Liver (tissue), 9 donors: ENCODE measurements around the gene PLD2. TPM values are rescaled to one million over a fixed set of nuclear protein-coding genes. Genes with fewer than 3 reads are reported as not detected.

Experiments used
- DNase-seq: peaks from one replicate; pipeline ENCODE4 v3.0.0-alpha.2; 2017; ENCODE audit warnings: low spot score
- H3K27ac ChIP-seq, 2 donors: one replicate each; pipeline ENCODE4 v1.7.0; 2013; ENCODE audit warnings: inconsistent platforms in 2 of 2, low read length in 2 of 2, control low read depth in 1 of 2, low read depth in 1 of 2, mild to moderate bottlenecking in 1 of 2
- H3K27me3 ChIP-seq, 4 donors: one replicate each; pipeline versions ENCODE4 v1.6.1 to v1.7.0; 2013; ENCODE audit warnings: low read length in 3 of 4, inconsistent platforms in 1 of 4, mild to moderate bottlenecking in 1 of 4, moderate library complexity in 1 of 4; ENCODE audit not compliant: control insufficient read depth in 4 of 4, insufficient read depth in 4 of 4
- H3K36me3 ChIP-seq, 4 donors: one replicate each; pipeline versions ENCODE4 v1.6.1 to v1.7.0; 2013; ENCODE audit warnings: low read length in 3 of 4, mild to moderate bottlenecking in 3 of 4, low read depth in 1 of 4, moderate library complexity in 1 of 4; ENCODE audit not compliant: control insufficient read depth in 4 of 4, insufficient read depth in 3 of 4
- H3K4me1 ChIP-seq, 4 donors: one replicate each; pipeline versions ENCODE4 v1.6.1 to v1.7.0; 2013; ENCODE audit warnings: low read length in 3 of 4, mild to moderate bottlenecking in 3 of 4, moderate library complexity in 1 of 4; ENCODE audit not compliant: control insufficient read depth in 4 of 4, insufficient read depth in 4 of 4
- H3K4me3 ChIP-seq, 3 donors: one replicate each; pipeline versions ENCODE4 v1.6.1 to v1.7.0; 2013; ENCODE audit warnings: low read length in 3 of 3, control low read depth in 1 of 3, low read depth in 1 of 3, mild to moderate bottlenecking in 1 of 3
- H3K9ac ChIP-seq, 2 donors: one replicate each; pipeline ENCODE4 v1.7.0; 2013; ENCODE audit warnings: low read length in 2 of 2, mild to moderate bottlenecking in 2 of 2, moderate library complexity in 2 of 2, control low read depth in 1 of 2, low read depth in 1 of 2
- H3K9me3 ChIP-seq, 4 donors: one replicate each; pipeline versions ENCODE4 v1.6.1 to v1.7.0; 2013; ENCODE audit warnings: low read length in 3 of 4; ENCODE audit not compliant: control insufficient read depth in 4 of 4
- EGR1 ChIP-seq, 2 donors: IDR thresholded peaks; 2 replicates each; pipeline ENCODE4 v1.6.1; 2016 to 2018; ENCODE audit warnings: antibody characterized with exemption in 2 of 2, low read depth in 2 of 2
- FOXA1 ChIP-seq: IDR thresholded peaks from 2 replicates; pipeline ENCODE4 v1.6.1; 2016; ENCODE audit warnings: antibody characterized with exemption
- FOXA2 ChIP-seq: IDR thresholded peaks from 2 replicates; pipeline ENCODE4 v1.6.1; 2016; ENCODE audit warnings: antibody characterized with exemption
- GABPA ChIP-seq, 2 donors: IDR thresholded peaks in 1 of 2; conservative IDR thresholded peaks in 1 of 2; 2 replicates each; pipeline ENCODE4 v1.6.1; 2016; ENCODE audit warnings: antibody characterized with exemption in 2 of 2, mild to moderate bottlenecking in 1 of 2, moderate library complexity in 1 of 2
- HNF4A ChIP-seq, 2 donors: conservative IDR thresholded peaks; 2 replicates each; pipeline ENCODE4 v1.6.1; 2016; ENCODE audit warnings: antibody characterized with exemption in 2 of 2, mild to moderate bottlenecking in 2 of 2
- HNF4G ChIP-seq: IDR thresholded peaks from 2 replicates; pipeline ENCODE4 v1.6.1; 2016; ENCODE audit warnings: antibody characterized with exemption
- JUND ChIP-seq, 2 donors: IDR thresholded peaks; 2 replicates each; pipeline ENCODE4 v1.6.1; 2016; ENCODE audit warnings: antibody characterized with exemption in 2 of 2
- NR2F2 ChIP-seq: IDR thresholded peaks from 2 replicates; pipeline ENCODE4 v1.6.1; 2016; ENCODE audit warnings: antibody characterized with exemption
- RAD21 ChIP-seq, 2 donors: IDR thresholded peaks; 2 replicates each; pipeline ENCODE4 v1.6.1; 2016; ENCODE audit warnings: antibody characterized with exemption in 2 of 2, mild to moderate bottlenecking in 2 of 2
- REST ChIP-seq: IDR thresholded peaks from 2 replicates; pipeline ENCODE4 v1.6.1; 2016; ENCODE audit warnings: antibody characterized with exemption, mild to moderate bottlenecking
- RXRA ChIP-seq, 2 donors: IDR thresholded peaks; 2 replicates each; pipeline ENCODE4 v1.6.1; 2017 to 2018; ENCODE audit warnings: antibody characterized with exemption in 2 of 2, mild to moderate bottlenecking in 1 of 2
- SP1 ChIP-seq: IDR thresholded peaks from 2 replicates; pipeline ENCODE4 v1.6.1; 2018; ENCODE audit warnings: antibody characterized with exemption, mild to moderate bottlenecking
- TAF1 ChIP-seq: conservative IDR thresholded peaks from 2 replicates; pipeline ENCODE4 v1.6.1; 2016; ENCODE audit warnings: antibody characterized with exemption, mild to moderate bottlenecking
- YY1 ChIP-seq: IDR thresholded peaks from 2 replicates; pipeline ENCODE4 v1.6.1; 2016; ENCODE audit warnings: antibody characterized with exemption, mild to moderate bottlenecking
- WGBS: extraction: QIAGEN DNeasy Blood & Tissue Kit; methylation state at CpG from one replicate; pipeline ENCODE4 v1.1.7; 2013; 5-methylcytosine and 5-hydroxymethylcytosine counted together
- polyA plus RNA-seq, 2 donors: library from polyadenylated mRNA; stranded (reverse) in 1 of 2; unstranded in 1 of 2; fragments of 200-250 nt in 1 of 2; fragments of >200 nt in 1 of 2; fragmentation: Nextera tagmentation in 1 of 2; extraction: Ambion mirVana in 1 of 2; gene quantifications; one replicate each; pipeline versions ENCODE4 v1.2.1 to v1.2.3, GENCODE V29; 2013 to 2015
- total RNA-seq, 2 donors: library from RNA; depleted of rRNA; stranded (reverse); fragments of >200 nt; gene quantifications; one replicate each; pipeline ENCODE4 v1.2.3, GENCODE V29; 2014
- TF ChIP-seq, protein P1 (sequence below): fragments of 150-350 bp; IDR thresholded peaks from 2 replicates; pipeline ENCODE4 v1.5.1; 2017; ENCODE audit warnings: improper control_type of control experiment, low read depth, low read length; ENCODE audit not compliant: missing input control
- TF ChIP-seq, protein P2 (sequence below): IDR thresholded peaks from 2 replicates; pipeline ENCODE4 v1.6.1; 2016; ENCODE audit warnings: antibody characterized with exemption
- TF ChIP-seq, protein P3 (sequence below): IDR thresholded peaks from 2 replicates; pipeline ENCODE4 v1.6.1; 2016; ENCODE audit warnings: antibody characterized with exemption
- donor health status: healthy.
- donor health status: healthy.
- donor health status: healthy.
- donor health status: healthy.
- donor health status: healthy.

PLD2 gene
- total and polyA plus RNA-seq, 4 donors, result 3.5 to 15.8 (median 5.8) TPM

DNA sequence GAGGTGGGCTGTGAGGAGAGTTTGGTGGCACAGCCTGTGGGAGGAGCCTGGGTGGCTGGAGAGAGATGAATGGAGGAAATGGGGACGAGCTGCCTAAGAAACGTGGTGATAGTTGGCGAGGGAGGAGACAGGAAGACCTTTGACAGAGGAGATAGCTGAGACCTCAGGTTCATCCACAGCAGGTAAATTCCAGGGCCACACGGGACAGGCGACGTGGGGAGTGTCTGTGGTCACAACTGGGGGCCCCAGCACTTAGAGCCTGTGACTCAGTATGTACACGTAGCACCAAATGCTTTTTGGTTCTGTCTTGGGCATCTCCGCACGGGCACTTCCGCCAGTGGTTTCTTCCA is 33.9 kb downstream of the PLD2 start:
- peaks cover 0 to 14% (median 5%) of the 10 kb centered on the region in 4 donors for H3K4me1 ChIP-seq
- no peaks in the 10 kb centered on the region for H3K27me3 ChIP-seq
- H3K36me3 ChIP-seq, result no peaks in the 10 kb centered on the region
- DNase-seq, result no peak
- no peaks in the 10 kb centered on the region for H3K9me3 ChIP-seq
- TF ChIP-seq EGR1 (IDR thresholded peaks at IDR 0.05; ENCODE audit: low read depth in 2 of 2) (no peak), TAF1 (no peak), REST (no peak), SP1 (no peak), FOXA1 (no peak), FOXA2 (no peak), RAD21 (IDR thresholded peaks at IDR 0.05) (no peak), GABPA (IDR thresholded peaks at IDR 0.05 in 1 of 2, conservative IDR thresholded peaks at IDR 0.05 in 1 of 2) (no peak), YY1 (no peak), HNF4A (conservative IDR thresholded peaks at IDR 0.05) (no peak), JUND (IDR thresholded peaks at IDR 0.05) (no peak), HNF4G (no peak)
- TF ChIP-seq, protein P1, sequence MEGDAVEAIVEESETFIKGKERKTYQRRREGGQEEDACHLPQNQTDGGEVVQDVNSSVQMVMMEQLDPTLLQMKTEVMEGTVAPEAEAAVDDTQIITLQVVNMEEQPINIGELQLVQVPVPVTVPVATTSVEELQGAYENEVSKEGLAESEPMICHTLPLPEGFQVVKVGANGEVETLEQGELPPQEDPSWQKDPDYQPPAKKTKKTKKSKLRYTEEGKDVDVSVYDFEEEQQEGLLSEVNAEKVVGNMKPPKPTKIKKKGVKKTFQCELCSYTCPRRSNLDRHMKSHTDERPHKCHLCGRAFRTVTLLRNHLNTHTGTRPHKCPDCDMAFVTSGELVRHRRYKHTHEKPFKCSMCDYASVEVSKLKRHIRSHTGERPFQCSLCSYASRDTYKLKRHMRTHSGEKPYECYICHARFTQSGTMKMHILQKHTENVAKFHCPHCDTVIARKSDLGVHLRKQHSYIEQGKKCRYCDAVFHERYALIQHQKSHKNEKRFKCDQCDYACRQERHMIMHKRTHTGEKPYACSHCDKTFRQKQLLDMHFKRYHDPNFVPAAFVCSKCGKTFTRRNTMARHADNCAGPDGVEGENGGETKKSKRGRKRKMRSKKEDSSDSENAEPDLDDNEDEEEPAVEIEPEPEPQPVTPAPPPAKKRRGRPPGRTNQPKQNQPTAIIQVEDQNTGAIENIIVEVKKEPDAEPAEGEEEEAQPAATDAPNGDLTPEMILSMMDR, result no peak
- H3K9ac ChIP-seq, result no peak overlapping the region
- no peak overlapping the region for H3K4me3 ChIP-seq
- 82% methylated on average over 10 of the region's 10 CpGs for WGBS
- no peak overlapping the region for H3K27ac ChIP-seq

DNA sequence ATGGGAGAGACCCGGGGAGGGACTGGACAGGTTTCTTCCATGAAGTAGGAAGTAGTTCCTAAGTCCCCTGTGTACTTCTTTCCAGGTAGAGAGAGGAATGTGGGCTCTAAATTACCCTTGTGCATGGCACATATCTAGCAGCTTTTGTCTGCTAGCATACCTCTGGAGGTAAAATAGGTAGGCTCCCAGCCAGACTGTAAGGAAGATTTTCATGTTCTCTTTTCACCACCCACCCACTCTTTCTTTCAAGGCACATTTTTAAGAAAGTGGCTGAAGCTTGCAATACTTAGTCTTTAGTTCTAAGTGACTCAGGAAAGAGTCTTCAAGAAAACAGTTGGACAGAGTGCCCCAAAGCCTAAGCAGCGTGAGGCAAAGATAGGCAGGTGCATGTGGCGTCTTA is 35.4 kb downstream of the PLD2 start:
- no peaks in the 10 kb centered on the region for H3K27me3 ChIP-seq
- H3K4me1 ChIP-seq, result peaks cover 0 to 4% (median 0%) of the 10 kb centered on the region in 4 donors

More for the DNA sequence above, 35.4 kb downstream of the PLD2 start:
- no peak for DNase-seq
- WGBS, result 99% methylated on average over 3 of the region's 3 CpGs
- H3K9me3 ChIP-seq, result no peaks in the 10 kb centered on the region
- H3K9ac ChIP-seq, result no peak overlapping the region
- H3K36me3 ChIP-seq, result no peaks in the 10 kb centered on the region
- H3K4me3 ChIP-seq, result no peak overlapping the region
- TF ChIP-seq JUND (IDR thresholded peaks at IDR 0.05) (no peak), GABPA (IDR thresholded peaks at IDR 0.05 in 1 of 2, conservative IDR thresholded peaks at IDR 0.05 in 1 of 2) (no peak), RXRA (IDR thresholded peaks at IDR 0.05) (no peak), HNF4G (no peak), REST (no peak), NR2F2 (no peak), HNF4A (conservative IDR thresholded peaks at IDR 0.05) (no peak), EGR1 (IDR thresholded peaks at IDR 0.05; ENCODE audit: low read depth in 2 of 2) (no peak), YY1 (no peak)
- TF ChIP-seq, protein P2, sequence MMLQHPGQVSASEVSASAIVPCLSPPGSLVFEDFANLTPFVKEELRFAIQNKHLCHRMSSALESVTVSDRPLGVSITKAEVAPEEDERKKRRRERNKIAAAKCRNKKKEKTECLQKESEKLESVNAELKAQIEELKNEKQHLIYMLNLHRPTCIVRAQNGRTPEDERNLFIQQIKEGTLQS, result no peak
- TF ChIP-seq, protein P1, result no peak
- TF ChIP-seq, protein P3, sequence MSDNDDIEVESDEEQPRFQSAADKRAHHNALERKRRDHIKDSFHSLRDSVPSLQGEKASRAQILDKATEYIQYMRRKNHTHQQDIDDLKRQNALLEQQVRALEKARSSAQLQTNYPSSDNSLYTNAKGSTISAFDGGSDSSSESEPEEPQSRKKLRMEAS, result no peak
- no peak overlapping the region for H3K27ac ChIP-seq
